HEK293 (cell line): ENCODE measurements around the gene C17orf58.
"Not testable (repeated sequence)": the region's sequence is repeated elsewhere in the genome, so short reads cannot be mapped to it uniquely, and the experiment has no call there.

ENCODE experiments used
- CTCF ChIA-PET: fragments of 350-600 bp; formaldehyde crosslinking; extraction: SDS; loops from one replicate; lab custom pipeline; 2021; ENCODE audit warnings: antibody characterized with exemption; lab: Yijun Ruan, JAX
- POLR2A ChIA-PET: fragments of 300-600 bp; formaldehyde crosslinking; extraction: SDS; loops from one replicate; lab custom pipeline; 2020; ENCODE audit warnings: antibody characterized with exemption, inconsistent platforms; lab: Yijun Ruan, JAX
- H3K27ac ChIP-seq: fragments of 200-500 bp; sonication (Bioruptor generic); 2 replicates; pipeline ENCODE4 v1.5.1; 2014; ENCODE audit warnings: low read depth, low read length, control low read depth, inconsistent platforms; ENCODE audit errors: extremely low read depth
- H3K36me3 ChIP-seq, 2 experiments: fragments of 200-500 bp in 1 of 2; sonication (Bioruptor generic) in 1 of 2; 1 replicate in 1 of 2; 2 replicates in 1 of 2; pipeline ENCODE4 v1.5.1; 2014 to 2017; ENCODE audit warnings: inconsistent platforms in 2 of 2, low read length in 2 of 2; ENCODE audit not compliant: control insufficient read depth in 2 of 2, insufficient read depth in 1 of 2
- H3K4me1 ChIP-seq: fragments of 200-500 bp; sonication (Bioruptor generic); 2 replicates; pipeline ENCODE4 v1.5.1; 2014; ENCODE audit warnings: mild to moderate bottlenecking, low read length, inconsistent platforms; ENCODE audit not compliant: control insufficient read depth, insufficient read depth
- H3K4me3 ChIP-seq: 2 replicates; pipeline ENCODE4 v1.5.1; 2011; ENCODE audit warnings: low read depth, mild to moderate bottlenecking, control low read depth, low read length, moderate library complexity
- H3K9me3 ChIP-seq: fragments of 200-500 bp; sonication (Bioruptor generic); 2 replicates; pipeline ENCODE4 v1.5.1; 2014; ENCODE audit warnings: low read depth, low read length, inconsistent platforms; ENCODE audit not compliant: control insufficient read depth, insufficient read depth
- ATF2 ChIP-seq: fragments of 450-650 bp; formaldehyde crosslinking; IDR thresholded peaks from 2 replicates; pipeline ENCODE4 v1.5.1; 2016; ENCODE audit warnings: missing biosample characterization, missing genetic modification characterization, low read depth
- BCL11B ChIP-seq: fragments of 450-650 bp; formaldehyde crosslinking; IDR thresholded peaks from 2 replicates; pipeline ENCODE4 v1.5.1; 2016; ENCODE audit warnings: low read depth, missing biosample characterization, missing genetic modification characterization
- CTCF ChIP-seq: fragments of 450-650 bp; formaldehyde crosslinking; IDR thresholded peaks from 2 replicates; pipeline ENCODE4 v1.5.1; 2016; ENCODE audit warnings: missing biosample characterization, missing genetic modification characterization
- EGR2 ChIP-seq: fragments of 450-650 bp; formaldehyde crosslinking; IDR thresholded peaks from 2 replicates; pipeline ENCODE4 v1.5.1; 2016; ENCODE audit warnings: low read depth, missing biosample characterization, missing genetic modification characterization
- OVOL3 ChIP-seq: fragments of 450-650 bp; formaldehyde crosslinking; IDR thresholded peaks from 2 replicates; pipeline ENCODE4 v1.5.1; 2016; ENCODE audit warnings: missing biosample characterization, missing genetic modification characterization
- PRDM4 ChIP-seq: fragments of 450-650 bp; formaldehyde crosslinking; IDR thresholded peaks from 2 replicates; pipeline ENCODE4 v1.5.1; 2017; ENCODE audit warnings: missing biosample characterization, missing genetic modification characterization
- SETDB1 ChIP-seq: IDR thresholded peaks from one replicate; pipeline ENCODE4 v1.6.1; 2017; ENCODE audit warnings: mild to moderate bottlenecking, low read length, moderate library complexity, mixed read lengths; ENCODE audit not compliant: insufficient read length
- ZBTB1 ChIP-seq: fragments of 450-650 bp; formaldehyde crosslinking; IDR thresholded peaks from 2 replicates; pipeline ENCODE4 v1.5.1; 2016; ENCODE audit warnings: missing biosample characterization, missing genetic modification characterization
- ZBTB17 ChIP-seq: fragments of 450-650 bp; formaldehyde crosslinking; IDR thresholded peaks from 2 replicates; pipeline ENCODE4 v1.5.1; 2016; ENCODE audit warnings: missing biosample characterization, missing genetic modification characterization
- ZBTB44 ChIP-seq: fragments of 450-650 bp; IDR thresholded peaks from 2 replicates; pipeline ENCODE4 v1.5.1; 2018; ENCODE audit warnings: missing biosample characterization, mild to moderate bottlenecking, missing genetic modification characterization
- ZBTB7A ChIP-seq: fragments of 450-650 bp; formaldehyde crosslinking; IDR thresholded peaks from 2 replicates; pipeline ENCODE4 v1.5.1; 2016; ENCODE audit warnings: low read depth, missing biosample characterization, missing genetic modification characterization
- ZNF114 ChIP-seq: fragments of 450-650 bp; formaldehyde crosslinking; IDR thresholded peaks from 2 replicates; pipeline ENCODE4 v1.5.0; 2017; ENCODE audit warnings: missing biosample characterization, missing genetic modification characterization
- ZNF121 ChIP-seq: fragments of 450-650 bp; formaldehyde crosslinking; IDR thresholded peaks from 2 replicates; pipeline ENCODE4 v1.5.1; 2016; ENCODE audit warnings: missing biosample characterization, missing genetic modification characterization
- ZNF2 ChIP-seq: fragments of 450-650 bp; formaldehyde crosslinking; IDR thresholded peaks from 2 replicates; pipeline ENCODE4 v1.5.1; 2016; ENCODE audit warnings: missing biosample characterization, missing genetic modification characterization
- ZNF211 ChIP-seq: fragments of 450-650 bp; formaldehyde crosslinking; IDR thresholded peaks from 2 replicates; pipeline ENCODE4 v1.5.1; 2016; ENCODE audit warnings: low read depth, missing biosample characterization, missing genetic modification characterization
- ZNF280C ChIP-seq: fragments of 450-650 bp; formaldehyde crosslinking; IDR thresholded peaks from 2 replicates; pipeline ENCODE4 v1.5.1; 2016; ENCODE audit warnings: missing biosample characterization, missing genetic modification characterization
- ZNF433 ChIP-seq: fragments of 450-650 bp; formaldehyde crosslinking; IDR thresholded peaks from 2 replicates; pipeline ENCODE4 v1.5.1; 2016; ENCODE audit warnings: missing biosample characterization, missing genetic modification characterization, low read depth
- ZNF501 ChIP-seq: fragments of 450-650 bp; formaldehyde crosslinking; IDR thresholded peaks from 2 replicates; pipeline ENCODE4 v1.5.1; 2016; ENCODE audit warnings: missing biosample characterization, missing genetic modification characterization
- ZNF555 ChIP-seq: fragments of 450-650 bp; formaldehyde crosslinking; conservative IDR thresholded peaks from 2 replicates; pipeline ENCODE4 v1.5.1; 2017; ENCODE audit warnings: missing biosample characterization, mild to moderate bottlenecking, missing genetic modification characterization, inconsistent platforms
- ZNF626 ChIP-seq: fragments of 450-650 bp; sonication (Bioruptor Pico); formaldehyde crosslinking; IDR thresholded peaks from 2 replicates; pipeline ENCODE4 v1.5.1; 2018; ENCODE audit warnings: missing biosample characterization, missing genetic modification characterization, inconsistent platforms
- ZNF639 ChIP-seq: fragments of 450-650 bp; formaldehyde crosslinking; IDR thresholded peaks from 2 replicates; pipeline ENCODE4 v1.5.1; 2016; ENCODE audit warnings: missing biosample characterization, missing genetic modification characterization
- ZNF785 ChIP-seq: fragments of 450-650 bp; formaldehyde crosslinking; IDR thresholded peaks from 2 replicates; pipeline ENCODE4 v1.5.1; 2016; ENCODE audit warnings: missing biosample characterization, missing genetic modification characterization

The C17orf58 gene

GRCh38 chr17:67960276-67960675 is 36.0 kb downstream of the C17orf58 start:
- H3K27ac ChIP-seq, POLR2A ChIA-PET, H3K4me3 ChIP-seq, H3K9me3 ChIP-seq, H3K4me1 ChIP-seq: not testable (repeated sequence)
- CTCF ChIA-PET, result interaction anchor here (0.7 to 2.9 kb wide), 5 partner anchors 14 to 504 kb away, joined by 3 to 13 read pairs (median 7); no protein-coding TSS in a partner anchor
- peaks cover 45 to 52% of the 10 kb centered on the region in 2 experiments for H3K36me3 ChIP-seq

GRCh38 chr17:67959510-67959909 is 36.8 kb downstream of the C17orf58 start:
- no peak overlapping the region for H3K27ac ChIP-seq
- TF ChIP-seq ZBTB7A (tag by site-specific recombination), result no peak
- no peak for TF ChIP-seq EGR2
- TF ChIP-seq ZNF2, result no peak
- no peak for TF ChIP-seq ZNF114 (tag by site-specific recombination)
- no peak for TF ChIP-seq ZBTB1
- no peak for TF ChIP-seq SETDB1
- TF ChIP-seq ZNF555 (tag by site-specific recombination), result no peak
- TF ChIP-seq ZNF433 (tag by site-specific recombination), result no peak
- TF ChIP-seq PRDM4 (tag by site-specific recombination), result no peak
- no peak for TF ChIP-seq ZNF501
- TF ChIP-seq ZBTB44 (tag by site-specific recombination), result no peak
- TF ChIP-seq CTCF (tag by site-specific recombination), result no peak
- TF ChIP-seq ZNF121 (tag by site-specific recombination), result no peak
- TF ChIP-seq BCL11B (tag by site-specific recombination), result no peak
- no peak for TF ChIP-seq ZBTB17
- TF ChIP-seq OVOL3 (tag by site-specific recombination), result no peak
- no peaks in the 10 kb centered on the region for H3K9me3 ChIP-seq
- ChIA-PET CTCF (interaction anchor here (0.7 to 2.9 kb wide), 11 partner anchors 13 to 195 kb away, joined by 3 to 13 read pairs (median 3); no protein-coding TSS in a partner anchor), POLR2A (no interaction called here)
- peaks cover 42 to 50% of the 10 kb centered on the region in 2 experiments for H3K36me3 ChIP-seq
- H3K4me1 ChIP-seq, result no peaks in the 10 kb centered on the region
- no peak overlapping the region for H3K4me3 ChIP-seq

GRCh38 chr17:67950945-67951344 is 45.3 kb downstream of the C17orf58 start:
- Histone ChIP-seq H3K4me3 (no peak overlapping the region), H3K4me1 (no peaks in the 10 kb centered on the region), H3K9me3 (no peaks in the 10 kb centered on the region), H3K27ac (no peak overlapping the region)
- ChIA-PET CTCF (interaction anchor here (1.8 to 1.9 kb wide), 2 partner anchors 8 to 11 kb away, joined by 7 read pairs; no protein-coding TSS in a partner anchor), POLR2A (no interaction called here)
- TF ChIP-seq ZNF211 (tag by site-specific recombination), result no peak
- no peak for TF ChIP-seq ZNF280C (tag by site-specific recombination)
- no peak for TF ChIP-seq ZNF626 (tag by site-specific recombination)
- peak; percentile 54; the same call in 1 of the 2 replicates for TF ChIP-seq ATF2 (tag by site-specific recombination)
- TF ChIP-seq ZNF785, result no peak
- no peak for TF ChIP-seq ZNF639 (tag by site-specific recombination)
- TF ChIP-seq, all 188 proteins: peak for 1
- H3K36me3 ChIP-seq, result peaks cover 75 to 78% of the 10 kb centered on the region in 2 experiments
